Suprapubic skin (tissue), 3 donors: ENCODE data around the gene NPC1L1.

Experiments used
- CTCF ChIP-seq, 2 donors: fragments of 200-600 bp in 1 of 2; fragments of 450-650 bp in 1 of 2; sonication (generic) in 1 of 2; IDR thresholded peaks; one replicate each; pipeline ENCODE4 v1.5.1; 2016 to 2019; ENCODE audit warnings: antibody characterized with exemption in 2 of 2, mild to moderate bottlenecking in 1 of 2, moderate library complexity in 1 of 2
- EP300 ChIP-seq: sonication (generic); formaldehyde crosslinking; IDR thresholded peaks from one replicate; pipeline ENCODE4 v1.6.1; 2017; ENCODE audit warnings: antibody characterized with exemption
- POLR2A ChIP-seq, 2 donors: fragments of 450-650 bp; IDR thresholded peaks; one replicate each; pipeline ENCODE4 v1.6.1; 2017; ENCODE audit warnings: antibody characterized with exemption in 2 of 2, mild to moderate bottlenecking in 2 of 2, moderate library complexity in 2 of 2

DNA sequence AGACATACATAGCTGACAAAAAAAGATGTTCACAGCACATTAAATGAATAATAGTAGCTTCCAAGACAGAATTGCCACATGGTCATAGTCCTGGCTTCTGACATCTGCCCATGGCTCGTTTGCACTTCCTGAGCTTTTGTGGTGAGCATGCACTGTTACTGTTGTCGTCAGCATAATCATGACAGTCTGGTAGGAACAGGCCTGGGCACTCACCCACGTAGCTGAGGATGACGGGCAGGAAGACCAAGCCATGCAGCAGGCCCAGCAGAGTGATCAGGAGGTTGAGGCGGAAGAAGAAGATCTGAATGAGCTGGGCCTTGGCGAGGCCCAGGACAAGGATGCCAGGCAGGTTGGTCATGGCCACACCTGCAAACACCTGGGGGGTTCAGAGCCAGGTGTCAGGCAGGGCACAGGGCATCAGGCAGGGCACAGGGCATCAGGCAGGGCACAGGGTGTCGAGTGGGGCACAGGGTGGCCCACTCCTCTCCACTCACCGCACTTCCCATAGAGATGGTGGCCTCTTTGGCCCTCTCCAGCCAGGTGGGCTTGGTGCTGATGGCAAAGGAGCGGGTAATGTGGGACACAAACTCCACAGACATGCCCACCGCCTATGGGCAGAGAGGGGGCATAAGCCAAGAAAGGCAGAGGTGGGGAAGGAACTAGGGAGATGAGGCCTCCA, 25.4 kb downstream of the NPC1L1 start:
- no peak for TF ChIP-seq CTCF (IDR thresholded peaks at IDR 0.05)
- TF ChIP-seq POLR2A (IDR thresholded peaks at IDR 0.05) = no peak
- TF ChIP-seq EP300 = no peak
